Measurements from ENCODE around the gene NAALADL2. TPM values are rescaled to one million over a fixed set of nuclear protein-coding genes. Genes with fewer than 3 reads are reported as not detected.

Gene NAALADL2
- total and polyA plus RNA-seq, 2 of the 8 experiments (the other 6 are each of a cell fraction or from before 2014, with no cell fraction given): 0.12 to 0.22 TPM

DNA sequence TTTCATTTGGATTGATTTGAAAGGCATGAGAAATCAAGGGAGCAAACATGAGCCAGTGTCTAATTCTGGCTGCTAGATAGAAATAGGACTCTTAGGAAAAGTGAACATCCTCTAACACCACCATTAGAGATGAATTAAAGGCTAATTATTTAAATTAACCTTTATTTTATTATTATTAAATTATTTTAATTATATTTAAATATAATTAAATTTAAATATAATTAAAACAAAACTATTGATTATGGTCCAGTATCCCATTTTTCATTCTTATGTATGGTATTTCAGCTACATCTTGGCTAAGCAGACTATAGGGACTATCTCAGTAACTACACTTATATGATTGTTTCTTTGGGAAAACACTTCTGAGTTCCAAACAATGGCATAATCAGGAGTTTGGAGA is 904.8 kb downstream of the NAALADL2 start:
- FAIRE-seq: no peak
- TF ChIP-seq CHD1 (IDR thresholded peaks at IDR 0.05; ENCODE audit: low read depth, low read length): no peak
- TF ChIP-seq CREB1 (IDR thresholded peaks at IDR 0.05): no peak
- TF ChIP-seq RFX5 (IDR thresholded peaks at IDR 0.05; ENCODE audit: borderline replicate concordance, low read depth, low read length): no peak
- no peak for TF ChIP-seq KDM5A (IDR thresholded peaks at IDR 0.05; ENCODE audit: low read length)
- no peak for TF ChIP-seq EGR1 (IDR thresholded peaks at IDR 0.05; ENCODE audit: borderline replicate concordance, low read depth, low read length)
- TF ChIP-seq SIRT6 (IDR thresholded peaks at IDR 0.05; ENCODE audit: low read length): no peak
- TF ChIP-seq NANOG (IDR thresholded peaks at IDR 0.05; ENCODE audit: insufficient read depth, low read depth, low read length, poor library complexity, severe bottlenecking): no peak
- no peak for TF ChIP-seq RBBP5 (IDR thresholded peaks at IDR 0.05; ENCODE audit: borderline replicate concordance, low read depth, low read length)
- no peak for TF ChIP-seq TCF12 (IDR thresholded peaks at IDR 0.05; ENCODE audit: low read depth, low read length)
- TF ChIP-seq SIN3A (conservative IDR thresholded peaks at IDR 0.05 in 1 of 2, IDR thresholded peaks at IDR 0.05 in 1 of 2; ENCODE audit: low read depth in 1 of 2, low read length in 2 of 2): no peak
- TF ChIP-seq YY1 (IDR thresholded peaks at IDR 0.05; ENCODE audit: low read depth, low read length): no peak
- TF ChIP-seq POLR2A (IDR thresholded peaks at IDR 0.05; ENCODE audit: control extremely low read depth in 1 of 2, low read depth in 2 of 2, low read length in 2 of 2): no peak
- no peak for TF ChIP-seq SRF (IDR thresholded peaks at IDR 0.05; ENCODE audit: low read depth, low read length)
- TF ChIP-seq, protein P1, sequence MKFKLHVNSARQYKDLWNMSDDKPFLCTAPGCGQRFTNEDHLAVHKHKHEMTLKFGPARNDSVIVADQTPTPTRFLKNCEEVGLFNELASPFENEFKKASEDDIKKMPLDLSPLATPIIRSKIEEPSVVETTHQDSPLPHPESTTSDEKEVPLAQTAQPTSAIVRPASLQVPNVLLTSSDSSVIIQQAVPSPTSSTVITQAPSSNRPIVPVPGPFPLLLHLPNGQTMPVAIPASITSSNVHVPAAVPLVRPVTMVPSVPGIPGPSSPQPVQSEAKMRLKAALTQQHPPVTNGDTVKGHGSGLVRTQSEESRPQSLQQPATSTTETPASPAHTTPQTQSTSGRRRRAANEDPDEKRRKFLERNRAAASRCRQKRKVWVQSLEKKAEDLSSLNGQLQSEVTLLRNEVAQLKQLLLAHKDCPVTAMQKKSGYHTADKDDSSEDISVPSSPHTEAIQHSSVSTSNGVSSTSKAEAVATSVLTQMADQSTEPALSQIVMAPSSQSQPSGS (IDR thresholded peaks at IDR 0.05; ENCODE audit: low read length): no peak
- no peak for TF ChIP-seq SUZ12 (IDR thresholded peaks at IDR 0.05; ENCODE audit: low read length)

More for the DNA sequence above, 904.8 kb downstream of the NAALADL2 start:
- no peak overlapping the region for H2BK20ac ChIP-seq (ENCODE audit: low read length)
- DNase-seq (ENCODE audit: low read depth in 1 of 2, low spot score in 2 of 2): no peak
- no peaks in the 10 kb centered on the region for H3K4me1 ChIP-seq (replicated peaks in 1 of 4; ENCODE audit: control insufficient read depth in 3 of 4, insufficient read depth in 4 of 4, low read length in 3 of 4)
- ChIA-PET POLR2A (ENCODE audit: partially characterized antibody) (no interaction called here), CTCF (ENCODE audit: partially characterized antibody) (no interaction called here)
- no peak overlapping the region for H3K56ac ChIP-seq (replicated peaks; ENCODE audit: insufficient read length, low read depth, low read length)
- no peak overlapping the region for H2AFZ ChIP-seq (ENCODE audit: low read length)
- no peaks in the 10 kb centered on the region for H3K27me3 ChIP-seq (replicated peaks in 1 of 4; ENCODE audit: control insufficient read depth in 3 of 4, extremely low read depth in 1 of 4, insufficient read depth in 3 of 4, low read length in 3 of 4)
- H3K23ac ChIP-seq (ENCODE audit: insufficient read length): no peak overlapping the region
- H3K18ac ChIP-seq (ENCODE audit: extremely low read depth, low read length): no peak overlapping the region
- H4K5ac ChIP-seq (ENCODE audit: insufficient read length, low read depth, low read length): no peak overlapping the region
- no peak overlapping the region for H2BK120ac ChIP-seq (replicated peaks; ENCODE audit: low read depth, low read length)
- no peak overlapping the region for H2BK12ac ChIP-seq (ENCODE audit: low read depth, low read length)
- H3K4ac ChIP-seq (replicated peaks; ENCODE audit: insufficient read length, low read depth, low read length): no peak overlapping the region
- no peak overlapping the region for H4K8ac ChIP-seq (ENCODE audit: extremely low read depth, insufficient read depth, low read length)
- no peaks in the 10 kb centered on the region for H3K23me2 ChIP-seq (ENCODE audit: low read depth, low read length)
- H3K27ac ChIP-seq (ENCODE audit: low read depth, low read length): no peak overlapping the region
- no peaks in the 10 kb centered on the region for H3K9me3 ChIP-seq (ENCODE audit: insufficient read depth in 2 of 2, low read depth in 1 of 2, low read length in 1 of 2)
- H3K4me2 ChIP-seq (ENCODE audit: insufficient read depth in 1 of 2, low read depth in 2 of 2, low read length in 2 of 2): no peak overlapping the region
- no peaks in the 10 kb centered on the region for H4K20me1 ChIP-seq (replicated peaks in 1 of 2; ENCODE audit: control insufficient read depth in 1 of 2, insufficient read depth in 2 of 2, low read length in 2 of 2)
- H3K4me3 ChIP-seq (ENCODE audit: extremely low read depth in 1 of 4, insufficient read depth in 2 of 4, low read depth in 3 of 4, low read length in 4 of 4): no peak overlapping the region
- H3K79me1 ChIP-seq (ENCODE audit: low read depth, low read length): no peaks in the 10 kb centered on the region
- H2BK5ac ChIP-seq (ENCODE audit: low read depth, low read length): no peak overlapping the region
- H4K91ac ChIP-seq (replicated peaks; ENCODE audit: insufficient read length, low read length): no peak overlapping the region
- no peak overlapping the region for H3K14ac ChIP-seq (ENCODE audit: insufficient read length)
- no peak overlapping the region for H2BK15ac ChIP-seq (ENCODE audit: low read length)
- no peaks in the 10 kb centered on the region for H3K79me2 ChIP-seq (ENCODE audit: control insufficient read depth in 1 of 2, insufficient read depth in 2 of 2, low read length in 2 of 2)
- H2AK5ac ChIP-seq (ENCODE audit: low read depth, low read length): no peak overlapping the region
- no peak overlapping the region for H3K9ac ChIP-seq (replicated peaks in 1 of 4; ENCODE audit: extremely low read depth in 1 of 4, low read depth in 3 of 4, low read length in 3 of 4)
- no peaks in the 10 kb centered on the region; a peak in 1 of 8 replicates for H3K36me3 ChIP-seq (ENCODE audit: control insufficient read depth in 2 of 4, insufficient read depth in 4 of 4, low read length in 3 of 4)
